IMR-90 (cell line): ENCODE results near the gene GPR137. TPM values are rescaled to one million over a fixed set of nuclear protein-coding genes. Genes with fewer than 3 reads are reported as not detected.
A peak's percentile ranks its signal among the peaks of the same experiment; 100 is the strongest.

Experiments
- ATAC-seq: fragments of 200-7000 bp; cut with Tn5 transposase; 2 replicates; pipeline ENCODE4 v1.9.1; 2020; ENCODE audit warnings: low read depth, mild to moderate bottlenecking, moderate library complexity
- BruUV-seq: library from RNA; stranded (reverse); fragments of 400-500 nt; replicated peaks from 2 replicates; lab custom pipeline; 2021; lab: Mats Ljungman, UMichigan
- CTCF ChIA-PET: fragments of 300-600 bp; formaldehyde crosslinking; extraction: SDS; loops from one replicate; lab custom pipeline; 2021; ENCODE audit warnings: antibody characterized with exemption; lab: Yijun Ruan, JAX
- POLR2A ChIA-PET: fragments of 300-600 bp; sonication (Branson Sonifier 250); formaldehyde crosslinking; loops from one replicate; lab custom pipeline; 2022; ENCODE audit warnings: antibody characterized with exemption; ENCODE audit not compliant: unreplicated experiment; lab: Charles Lee
- DNase-seq: peaks from one replicate; pipeline ENCODE4 v3.0.0; 2013
- H2AFZ ChIP-seq: replicated peaks from 2 replicates; pipeline ENCODE3; 2013; ENCODE audit warnings: low read length, mild to moderate bottlenecking; ENCODE audit not compliant: poor library complexity
- H2AK5ac ChIP-seq: 2 replicates; pipeline ENCODE4 v1.6.1; 2013; ENCODE audit warnings: low read depth, low read length, inconsistent platforms
- H2AK9ac ChIP-seq: replicated peaks from 2 replicates; pipeline ENCODE3; 2013; ENCODE audit warnings: mild to moderate bottlenecking, low read depth, low read length, moderate library complexity; ENCODE audit not compliant: poor library complexity
- H2BK120ac ChIP-seq: 2 replicates; pipeline ENCODE4 v1.6.1; 2013; ENCODE audit warnings: low read depth, low read length, inconsistent platforms
- H2BK15ac ChIP-seq: 3 replicates; pipeline ENCODE4 v1.6.1; 2013; ENCODE audit warnings: low read depth, low read length, inconsistent platforms
- H2BK20ac ChIP-seq: 2 replicates; pipeline ENCODE4 v1.6.1; 2013; ENCODE audit warnings: low read depth, mild to moderate bottlenecking, inconsistent platforms, low read length, moderate library complexity
- H2BK5ac ChIP-seq: 2 replicates; pipeline ENCODE4 v1.6.1; 2013; ENCODE audit warnings: mild to moderate bottlenecking, low read depth, low read length, inconsistent platforms; ENCODE audit not compliant: poor library complexity, severe bottlenecking
- H3K14ac ChIP-seq: replicated peaks from 2 replicates; pipeline ENCODE4 v1.6.1; 2013; ENCODE audit warnings: low read depth, low read length, inconsistent platforms
- H3K18ac ChIP-seq: 2 replicates; pipeline ENCODE4 v1.6.1; 2013; ENCODE audit warnings: low read depth, low read length, control low read depth
- H3K23ac ChIP-seq: 2 replicates; pipeline ENCODE4 v1.6.1; 2013; ENCODE audit warnings: low read depth, low read length, inconsistent platforms
- H3K27ac ChIP-seq: 2 replicates; pipeline ENCODE4 v1.5.1; 2013; ENCODE audit warnings: mild to moderate bottlenecking, control low read depth, low read length; ENCODE audit not compliant: insufficient read depth
- H3K27me3 ChIP-seq: 2 replicates; pipeline ENCODE4 v1.6.1; 2013; ENCODE audit warnings: low read length; ENCODE audit not compliant: control insufficient read depth, insufficient read depth
- H3K36me3 ChIP-seq: 2 replicates; pipeline ENCODE4 v1.6.1; 2013; ENCODE audit warnings: low read length, mixed read lengths; ENCODE audit not compliant: control insufficient read depth, insufficient read depth
- H3K4ac ChIP-seq: 2 replicates; pipeline ENCODE4 v1.6.1; 2013; ENCODE audit warnings: low read depth, low read length, inconsistent platforms
- H3K4me1 ChIP-seq: 2 replicates; pipeline ENCODE4 v1.6.1; 2013; ENCODE audit warnings: low read length, mixed read lengths; ENCODE audit not compliant: control insufficient read depth, insufficient read depth
- H3K4me2 ChIP-seq: 2 replicates; pipeline ENCODE4 v1.6.1; 2013; ENCODE audit warnings: low read depth, mild to moderate bottlenecking, control low read depth, low read length, moderate library complexity
- H3K4me3 ChIP-seq: 2 replicates; pipeline ENCODE4 v1.5.1; 2013; ENCODE audit warnings: low read depth, mild to moderate bottlenecking, control low read depth, low read length, moderate library complexity; ENCODE audit not compliant: insufficient read depth
- H3K56ac ChIP-seq: 2 replicates; pipeline ENCODE4 v1.6.1; 2013; ENCODE audit warnings: low read length, inconsistent platforms; ENCODE audit not compliant: insufficient read depth; ENCODE audit errors: extremely low read depth
- H3K79me1 ChIP-seq, 2 experiments: 2 replicates each; pipeline ENCODE4 v1.6.1; 2013; ENCODE audit warnings: low read length in 2 of 2, inconsistent platforms in 1 of 2, low read depth in 1 of 2
- H3K9ac ChIP-seq: 2 replicates; pipeline ENCODE4 v1.6.1; 2013; ENCODE audit warnings: low read depth, low read length, control low read depth
- H3K9me1 ChIP-seq: 2 replicates; pipeline ENCODE4 v1.6.1; 2013; ENCODE audit warnings: low read length, inconsistent platforms; ENCODE audit not compliant: insufficient read depth
- H3K9me3 ChIP-seq: 2 replicates; pipeline ENCODE4 v1.6.1; 2013; ENCODE audit warnings: low read length; ENCODE audit not compliant: control insufficient read depth, insufficient read depth
- H4K20me1 ChIP-seq: 2 replicates; pipeline ENCODE4 v1.6.1; 2013; ENCODE audit warnings: low read length, inconsistent platforms; ENCODE audit not compliant: insufficient read depth
- H4K5ac ChIP-seq: 2 replicates; pipeline ENCODE4 v1.6.1; 2013; ENCODE audit warnings: mild to moderate bottlenecking, low read depth, low read length, control low read depth
- H4K8ac ChIP-seq, 2 experiments: 2 replicates each; pipeline ENCODE4 v1.6.1; 2013; ENCODE audit warnings: low read depth in 2 of 2, low read length in 2 of 2, control low read depth in 1 of 2, inconsistent platforms in 1 of 2
- H4K91ac ChIP-seq: 2 replicates; pipeline ENCODE4 v1.6.1; 2013; ENCODE audit warnings: low read depth, low read length, inconsistent platforms; ENCODE audit not compliant: insufficient read depth
- BHLHE40 ChIP-seq: fragments of 150-350 bp; IDR thresholded peaks from 2 replicates; pipeline ENCODE4 v1.6.1; 2016; ENCODE audit warnings: mild to moderate bottlenecking, low read depth, low read length
- CHD1 ChIP-seq: IDR thresholded peaks from 2 replicates; pipeline ENCODE4 v1.6.1; 2012; ENCODE audit warnings: low read depth, low read length, improper control_type of control experiment
- FOS ChIP-seq: fragments of 150-350 bp; IDR thresholded peaks from 2 replicates; pipeline ENCODE4 v1.6.1; 2016; ENCODE audit warnings: low read depth, low read length
- RAD21 ChIP-seq: IDR thresholded peaks from 2 replicates; pipeline ENCODE4 v1.6.1; 2012; ENCODE audit warnings: low read length, improper control_type of control experiment
- RCOR1 ChIP-seq: IDR thresholded peaks from 2 replicates; pipeline ENCODE4 v1.6.1; 2012; ENCODE audit warnings: mild to moderate bottlenecking, low read length, improper control_type of control experiment; ENCODE audit not compliant: insufficient replicate concordance
- RFX5 ChIP-seq: IDR thresholded peaks from 2 replicates; pipeline ENCODE4 v1.8.0; 2012; ENCODE audit warnings: low read depth, mild to moderate bottlenecking, low read length, moderate library complexity
- WGBS, 2 experiments: methylation state at CpG; one replicate each; pipeline versions ENCODE4 v1.1.5 to v1.1.7; 2013; ENCODE audit warnings: missing lambda C conversion rate in 2 of 2; ENCODE audit not compliant: insufficient read length in 1 of 2; ENCODE audit errors: extremely low coverage in 2 of 2; 5-methylcytosine and 5-hydroxymethylcytosine counted together
- dilution Hi-C: fragments of 300-500 bp; cut with HindIII; formaldehyde crosslinking; loops from one replicate; pipeline ENCODE4 v1.14.3; 2018; ENCODE audit warnings: low sequenced_read_pairs; ENCODE audit not compliant: unreplicated experiment
- in situ Hi-C: fragments of 300-500 bp; cut with MboI; formaldehyde crosslinking; loops from 3 replicates; pipeline ENCODE4 v1.14.3; 2019; ENCODE audit warnings: low sequenced_read_pairs, inconsistent platforms, mixed read lengths
- intact Hi-C: fragments of 100-400 bp; cut with micrococcal nuclease; formaldehyde crosslinking; loops from 2 replicates; pipeline ENCODE4 v1.10.0; 2022
- polyA plus RNA-seq, 3 experiments: library from polyadenylated mRNA; depleted of rRNA; stranded (reverse); fragments of >200 nt; gene quantifications; 2 replicates each; pipeline ENCODE4 v1.2.3, GENCODE V29; 2012; ENCODE audit warnings: low replicate concordance in 1 of 3
- total RNA-seq: library from RNA; depleted of rRNA; stranded (reverse); fragments of >200 nt; gene quantifications from 2 replicates; pipeline ENCODE4 v1.2.3, GENCODE V29; 2012
- TF ChIP-seq, protein P1 (sequence below): fragments of 150-350 bp; IDR thresholded peaks from 2 replicates; pipeline ENCODE4 v1.6.1; 2016; ENCODE audit warnings: low read depth, mild to moderate bottlenecking, low read length, moderate library complexity, borderline replicate concordance
- TF ChIP-seq, protein P2 (sequence below): fragments of 150-350 bp; IDR thresholded peaks from 2 replicates; pipeline ENCODE4 v1.6.1; 2017; ENCODE audit warnings: mild to moderate bottlenecking, antibody characterized with exemption, low read length, low read depth
- TF ChIP-seq, protein P3 (sequence below): conservative IDR thresholded peaks from 2 replicates; pipeline ENCODE4 v1.5.1; 2012; ENCODE audit warnings: mild to moderate bottlenecking, low read depth, low read length, improper control_type of control experiment

Gene GPR137
- total and polyA plus RNA-seq, 2 of the 4 experiments (the other 2 are of a cell fraction): 3.6 to 26.0 TPM

DNA sequence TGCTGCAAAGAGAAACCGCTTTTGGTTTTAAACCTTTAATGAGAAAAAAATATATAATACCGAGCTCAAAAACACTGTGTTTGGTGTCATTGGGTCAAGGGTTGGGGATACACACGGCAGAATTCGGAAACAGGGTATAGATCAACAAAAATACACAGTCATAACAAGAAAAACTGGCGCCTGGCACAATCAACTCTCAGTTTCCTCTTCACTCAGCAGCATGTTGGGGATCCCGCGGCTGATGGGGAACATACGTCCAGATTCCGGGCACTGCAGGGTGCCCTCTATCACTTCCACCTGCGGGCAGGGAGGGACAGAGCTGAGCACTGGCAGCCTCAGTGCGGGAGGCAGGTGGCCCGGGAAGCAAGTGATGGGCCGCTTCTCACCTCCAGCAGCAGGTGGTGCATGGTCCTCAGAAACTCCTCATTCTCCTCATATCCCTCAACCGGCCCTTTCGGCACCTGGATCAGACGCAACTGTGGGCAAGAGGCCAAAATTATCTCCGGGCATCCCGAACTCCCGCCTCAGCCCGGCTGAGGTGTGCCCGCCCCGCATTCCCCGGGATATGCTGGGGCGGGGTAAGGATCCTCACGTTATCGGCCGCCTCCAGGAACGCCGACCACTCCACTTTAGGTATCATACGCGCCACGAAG, 31.1 kb downstream of the GPR137 start:
- H3K23ac ChIP-seq: peak overlapping the region; percentile 37; the same call in 1 of the 2 replicates
- peak overlapping the region; percentile 80 for H3K4ac ChIP-seq
- H3K9me1 ChIP-seq: peaks cover 11% of the 10 kb centered on the region
- no peaks in the 10 kb centered on the region for H3K27me3 ChIP-seq
- intact Hi-C loops: no loop called here
- WGBS, 2 experiments: 0% methylated on average over 16 of the region's 32 CpGs; no CpG with 5 or more reads in 1 of the 2 experiments
- H3K36me3 ChIP-seq: peaks cover 22% of the 10 kb centered on the region
- H2AFZ ChIP-seq: peak overlapping the region; percentile 85
- BruUV-seq: TSS peak; percentile 100
- H3K9me3 ChIP-seq: no peaks in the 10 kb centered on the region
- H2BK20ac ChIP-seq: no peak overlapping the region
- peak overlapping the region; percentile 60; the same call in 1 of the 2 replicates for H3K14ac ChIP-seq
- H2AK9ac ChIP-seq: peak overlapping the region; percentile 98
- CTCF ChIA-PET: interaction anchor here (0.7 to 2.3 kb wide), 4 partner anchors 15 to 72 kb away, joined by 3 to 27 read pairs (median 10); no protein-coding TSS in a partner anchor
- H3K27ac ChIP-seq: peak overlapping the region; percentile 70
- H3K4me2 ChIP-seq: peak overlapping the region; percentile 95
- peak overlapping the region; percentile 67 for H3K4me3 ChIP-seq
- in situ Hi-C loops: no loop called here
- POLR2A ChIA-PET: interaction anchor here (1.0 kb wide), 1 partner anchor 15 kb away, joined by 3 read pairs; no protein-coding TSS in a partner anchor
- peaks cover 6% of the 10 kb centered on the region for H3K4me1 ChIP-seq
- no peak overlapping the region for H2BK15ac ChIP-seq
- peak overlapping the region; percentile 19 for H4K5ac ChIP-seq
- no peak overlapping the region for H2BK120ac ChIP-seq
- peak overlapping the region; percentile 41; the same call in 1 of the 2 replicates for H3K56ac ChIP-seq
- peak overlapping the region; percentile 41 for H2BK5ac ChIP-seq
- ATAC-seq: no peak; the same call in 1 of the 2 replicates
- peaks cover 7 to 41% of the 10 kb centered on the region in 2 experiments for H3K79me1 ChIP-seq
- TF ChIP-seq, protein P1, sequence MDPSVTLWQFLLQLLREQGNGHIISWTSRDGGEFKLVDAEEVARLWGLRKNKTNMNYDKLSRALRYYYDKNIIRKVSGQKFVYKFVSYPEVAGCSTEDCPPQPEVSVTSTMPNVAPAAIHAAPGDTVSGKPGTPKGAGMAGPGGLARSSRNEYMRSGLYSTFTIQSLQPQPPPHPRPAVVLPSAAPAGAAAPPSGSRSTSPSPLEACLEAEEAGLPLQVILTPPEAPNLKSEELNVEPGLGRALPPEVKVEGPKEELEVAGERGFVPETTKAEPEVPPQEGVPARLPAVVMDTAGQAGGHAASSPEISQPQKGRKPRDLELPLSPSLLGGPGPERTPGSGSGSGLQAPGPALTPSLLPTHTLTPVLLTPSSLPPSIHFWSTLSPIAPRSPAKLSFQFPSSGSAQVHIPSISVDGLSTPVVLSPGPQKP: no peak
- TF ChIP-seq, protein P2, sequence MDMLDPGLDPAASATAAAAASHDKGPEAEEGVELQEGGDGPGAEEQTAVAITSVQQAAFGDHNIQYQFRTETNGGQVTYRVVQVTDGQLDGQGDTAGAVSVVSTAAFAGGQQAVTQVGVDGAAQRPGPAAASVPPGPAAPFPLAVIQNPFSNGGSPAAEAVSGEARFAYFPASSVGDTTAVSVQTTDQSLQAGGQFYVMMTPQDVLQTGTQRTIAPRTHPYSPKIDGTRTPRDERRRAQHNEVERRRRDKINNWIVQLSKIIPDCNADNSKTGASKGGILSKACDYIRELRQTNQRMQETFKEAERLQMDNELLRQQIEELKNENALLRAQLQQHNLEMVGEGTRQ: no peak
- TF ChIP-seq FOS (no peak), CHD1 (no peak), RFX5 (no peak), RCOR1 (no peak), RAD21 (0 out of 2 replicates have a peak, but pooled peaks have one; percentile 9), BHLHE40 (no peak)
- TF ChIP-seq, protein P3, sequence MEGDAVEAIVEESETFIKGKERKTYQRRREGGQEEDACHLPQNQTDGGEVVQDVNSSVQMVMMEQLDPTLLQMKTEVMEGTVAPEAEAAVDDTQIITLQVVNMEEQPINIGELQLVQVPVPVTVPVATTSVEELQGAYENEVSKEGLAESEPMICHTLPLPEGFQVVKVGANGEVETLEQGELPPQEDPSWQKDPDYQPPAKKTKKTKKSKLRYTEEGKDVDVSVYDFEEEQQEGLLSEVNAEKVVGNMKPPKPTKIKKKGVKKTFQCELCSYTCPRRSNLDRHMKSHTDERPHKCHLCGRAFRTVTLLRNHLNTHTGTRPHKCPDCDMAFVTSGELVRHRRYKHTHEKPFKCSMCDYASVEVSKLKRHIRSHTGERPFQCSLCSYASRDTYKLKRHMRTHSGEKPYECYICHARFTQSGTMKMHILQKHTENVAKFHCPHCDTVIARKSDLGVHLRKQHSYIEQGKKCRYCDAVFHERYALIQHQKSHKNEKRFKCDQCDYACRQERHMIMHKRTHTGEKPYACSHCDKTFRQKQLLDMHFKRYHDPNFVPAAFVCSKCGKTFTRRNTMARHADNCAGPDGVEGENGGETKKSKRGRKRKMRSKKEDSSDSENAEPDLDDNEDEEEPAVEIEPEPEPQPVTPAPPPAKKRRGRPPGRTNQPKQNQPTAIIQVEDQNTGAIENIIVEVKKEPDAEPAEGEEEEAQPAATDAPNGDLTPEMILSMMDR: 0 out of 2 replicates have a peak, but pooled peaks have one; percentile 15
- H4K20me1 ChIP-seq: no peaks in the 10 kb centered on the region; the same call in 1 of the 2 replicates
- H3K18ac ChIP-seq: no peak overlapping the region
- peak overlapping the region; percentile 76 for H3K9ac ChIP-seq
- peak overlapping the region; percentile 48 for H4K91ac ChIP-seq
- peak overlapping the region; percentile 82 to 91; a peak in 3 of 4 replicates for H4K8ac ChIP-seq
- DNase-seq: no peak
- dilution Hi-C loops: no loop called here
- peak overlapping the region; percentile 76 for H2AK5ac ChIP-seq
